HG03565 (cell line): Measurements from ENCODE around the gene PARG.
"Not testable (repeated sequence)": the region's sequence is repeated elsewhere in the genome, so short reads cannot be mapped to it uniquely, and the experiment has no call there.

Experiments used
- ATAC-seq: cut with Tn5 transposase; IDR thresholded peaks from one replicate; pipeline ENCODE4 v1.9.1; 2021; ENCODE audit warnings: mild to moderate bottlenecking, moderate library complexity; ENCODE audit not compliant: unreplicated experiment

The PARG gene

DNA sequence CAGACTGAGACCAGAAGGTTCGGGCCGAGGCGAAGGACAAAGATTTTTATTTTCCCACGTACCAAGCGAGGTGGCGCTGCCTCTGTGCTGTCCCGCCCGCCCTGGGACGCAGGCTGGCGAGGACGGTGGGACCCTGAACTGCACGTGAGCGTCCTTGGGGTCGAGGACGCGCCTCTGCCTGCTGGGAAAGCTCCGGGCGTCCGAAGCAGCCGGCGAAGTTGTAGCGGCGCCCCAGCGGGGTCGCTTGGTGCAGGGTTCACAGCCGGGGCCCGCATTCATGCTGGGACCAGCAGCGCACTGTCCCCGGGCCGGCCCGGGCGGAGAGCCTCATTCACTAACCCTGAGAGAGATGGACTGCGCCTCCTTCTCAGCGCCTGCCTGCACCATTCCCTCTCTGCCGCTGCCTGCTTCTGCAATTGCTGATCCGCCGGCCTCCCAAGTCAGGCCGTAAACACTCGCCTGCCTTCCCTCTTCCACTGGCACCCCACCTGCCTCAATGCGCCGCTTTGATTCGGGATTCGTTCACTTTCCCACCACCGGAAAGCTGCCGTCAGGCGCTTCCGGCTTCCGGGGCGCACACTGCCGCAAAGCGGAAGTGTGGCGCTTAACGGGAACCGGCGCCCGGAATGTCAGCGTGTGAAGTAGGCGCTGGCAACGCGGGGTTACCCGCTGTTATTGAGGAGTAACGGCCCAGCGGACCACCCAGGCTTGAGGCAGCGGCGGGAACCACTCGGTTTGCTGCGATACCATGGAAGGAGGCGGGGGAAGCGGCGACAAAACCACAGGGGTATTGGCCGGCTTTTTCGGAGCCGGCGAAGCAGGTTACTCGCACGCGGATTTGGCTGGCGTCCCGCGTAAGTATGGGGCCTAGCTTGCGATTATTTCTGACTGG lies at the start of gene PARG, which contains the start of gene TIMM23B:
Gene PARG (minus strand): TSS at position 581 of the 892 bp plus-strand sequence. CDS start 302 bp downstream, at position 279.
Gene TIMM23B (plus strand): TSS at position 607 of the 892 bp plus-strand sequence. CDS start 142 bp downstream, at position 749.
- ATAC-seq = peak; percentile 52

DNA sequence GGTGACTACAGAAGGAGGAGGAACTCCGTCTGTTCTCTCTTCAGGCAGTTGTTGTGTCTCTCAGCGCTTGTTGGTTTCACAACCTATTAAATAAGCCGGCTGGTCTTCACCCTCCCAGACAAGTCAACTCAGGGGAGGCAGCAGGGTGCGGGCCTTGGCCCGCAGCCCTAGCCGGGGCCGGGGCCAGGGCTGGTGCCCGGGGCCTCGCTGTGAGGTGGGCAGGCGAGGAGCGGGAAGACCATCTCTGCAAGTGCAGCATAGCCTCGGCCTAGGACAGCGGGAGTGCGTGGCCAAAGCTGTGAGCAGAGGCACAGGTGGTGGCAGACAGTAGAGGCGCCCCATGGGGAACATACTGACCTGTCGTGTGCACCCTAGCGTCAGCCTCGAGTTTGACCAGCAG lies 46.5 kb upstream of the PARG start, which contains the start of gene AGAP6:
Gene AGAP6 (plus strand): TSS at position 31 of the 400 bp plus-strand sequence. CDS start 310 bp downstream, at position 341.
- not testable (repeated sequence) for ATAC-seq

DNA sequence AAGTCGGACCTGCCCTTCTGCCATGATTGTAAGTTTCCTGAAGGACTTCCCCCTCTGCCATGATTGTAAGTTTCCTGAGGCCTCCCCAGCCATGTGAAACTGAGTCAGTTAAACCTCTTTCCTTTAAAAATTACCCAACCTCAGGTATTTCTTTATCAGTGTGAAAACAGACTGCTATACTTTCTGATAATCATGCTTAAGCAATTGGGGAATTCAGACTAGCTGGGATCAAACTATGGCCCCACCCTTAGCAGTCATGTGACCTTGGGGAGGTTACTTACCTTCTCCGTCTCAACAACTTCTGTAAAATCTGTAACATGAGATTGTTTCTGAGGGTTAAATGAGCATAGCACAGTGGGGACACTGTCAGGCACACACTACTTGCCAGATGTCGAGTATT lies 45.4 kb upstream of the PARG start:
- not testable (repeated sequence) for ATAC-seq

DNA sequence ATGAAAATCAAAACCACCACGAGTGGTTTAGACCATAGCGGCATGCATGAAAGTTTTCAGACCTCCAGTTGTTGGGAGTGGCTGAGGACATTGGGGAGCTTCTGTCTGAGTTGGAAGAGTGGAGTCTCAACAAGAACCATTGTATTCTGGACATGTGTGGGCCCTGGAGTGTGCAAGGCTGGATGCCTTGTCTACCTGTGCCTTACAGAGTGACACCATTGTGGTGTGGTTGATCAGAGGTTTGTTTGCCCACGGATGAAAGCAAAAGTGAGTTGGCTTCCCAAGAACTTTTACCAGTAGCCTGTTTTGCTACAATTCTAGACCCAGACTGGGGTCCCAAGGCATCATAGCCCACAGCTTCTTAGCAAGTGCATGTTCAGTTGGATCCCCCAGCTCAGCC lies 35.9 kb upstream of the PARG start:
- ATAC-seq = not testable (repeated sequence)

DNA sequence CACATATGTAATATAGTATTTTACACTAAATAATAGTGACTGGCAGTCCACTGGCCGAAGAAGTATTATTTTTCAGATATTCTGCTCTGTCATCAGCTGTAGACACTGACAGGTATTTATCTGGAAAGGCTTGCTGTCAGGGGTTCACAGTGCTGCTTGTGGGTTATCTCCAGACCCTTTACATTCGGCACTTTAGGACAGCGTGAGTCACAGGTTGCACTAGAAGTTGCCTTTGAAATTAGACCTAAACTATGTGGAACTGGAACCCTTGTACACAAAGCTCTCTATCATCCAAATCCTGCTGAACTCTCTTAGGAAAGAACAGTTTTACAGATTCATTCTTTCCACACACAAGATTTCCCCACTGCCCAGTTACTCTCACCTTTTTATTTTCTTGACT lies 30.3 kb upstream of the PARG start:
- ATAC-seq = not testable (repeated sequence)

DNA sequence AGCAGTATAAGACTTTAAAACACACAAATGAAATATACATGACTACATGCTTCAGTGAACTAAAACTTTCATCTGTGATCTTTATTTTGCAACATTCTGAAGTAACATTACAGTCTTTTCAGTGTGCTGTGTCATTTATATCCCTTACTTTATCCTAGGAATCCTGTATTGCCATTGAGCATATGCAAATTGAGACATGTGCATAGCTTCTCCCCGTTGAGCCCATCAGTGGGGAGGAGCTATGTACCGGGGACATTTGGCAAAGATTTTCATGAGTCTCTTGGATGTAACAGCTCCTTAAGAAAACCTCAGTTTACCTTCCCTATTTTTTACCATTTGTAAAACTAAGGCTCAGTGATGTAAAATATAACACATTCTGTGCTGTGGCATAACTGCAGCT lies 29.6 kb upstream of the PARG start:
- not testable (repeated sequence) for ATAC-seq

DNA sequence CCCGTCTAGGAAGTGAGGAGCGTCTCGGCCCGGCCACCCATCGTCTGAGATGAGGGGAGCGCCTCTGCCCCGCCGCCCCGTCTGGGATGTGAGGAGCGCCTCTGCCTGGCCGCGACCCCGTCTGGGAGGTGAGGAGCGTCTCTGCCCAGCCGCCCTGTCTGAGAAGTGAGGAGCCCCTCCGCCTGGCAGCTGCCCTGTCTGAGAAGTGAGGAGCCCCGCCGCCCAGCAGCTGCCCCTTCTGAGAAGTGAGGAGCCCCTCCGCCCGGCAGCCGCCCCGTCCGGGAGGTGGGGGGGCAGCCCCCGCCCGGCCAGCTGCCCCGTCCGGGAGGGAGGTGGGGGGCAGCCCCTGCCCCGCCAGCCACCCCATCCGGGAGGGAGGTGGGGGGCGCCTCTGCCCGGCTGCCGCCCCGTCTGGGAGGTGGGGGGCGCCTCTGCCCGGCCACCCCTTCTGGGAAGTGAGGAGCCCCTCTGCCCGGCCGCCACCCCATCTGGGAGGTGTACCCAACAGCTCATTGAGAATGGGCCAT lies 28.6 kb upstream of the PARG start:
- ATAC-seq = not testable (repeated sequence)

DNA sequence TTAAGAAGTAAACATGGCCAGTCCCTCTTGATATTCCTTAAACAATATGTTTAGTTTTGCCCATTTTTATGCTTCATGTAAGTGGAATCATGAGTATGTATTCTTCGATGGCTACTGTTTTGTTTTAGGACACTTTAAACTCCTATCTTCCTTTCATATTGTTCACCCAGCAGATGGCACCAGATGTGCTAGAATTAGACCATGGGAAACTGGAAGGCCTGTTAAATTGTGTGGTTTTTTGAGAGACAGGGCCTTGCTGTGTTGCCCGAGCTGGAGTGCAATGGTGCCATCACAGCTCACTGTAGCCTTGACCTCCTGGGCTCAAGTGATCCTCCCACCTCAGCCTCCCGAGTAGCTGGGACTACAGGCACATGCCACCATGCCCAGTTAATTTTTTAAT lies 11.3 kb upstream of the PARG start:
- not testable (repeated sequence) for ATAC-seq

DNA sequence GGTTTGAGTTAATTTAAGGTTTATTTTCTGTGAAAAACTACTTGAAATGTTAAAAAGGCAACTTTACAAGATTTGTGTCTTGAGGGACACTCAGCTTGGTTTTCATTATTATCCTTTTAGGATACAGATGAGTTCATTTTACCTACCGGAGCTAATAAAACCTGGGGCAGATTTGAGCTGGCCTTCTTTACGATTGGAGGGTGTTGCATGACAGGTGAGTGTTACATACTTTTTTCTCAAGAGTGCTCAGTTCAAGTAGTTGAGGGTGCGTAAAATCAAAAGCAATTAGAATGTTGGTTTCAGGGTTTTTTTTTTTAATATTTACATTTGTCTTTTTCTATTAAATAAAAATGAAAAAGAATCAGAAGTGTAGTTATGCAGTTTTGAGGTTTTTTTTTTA lies 10.2 kb upstream of the PARG start:
- not testable (repeated sequence) for ATAC-seq

DNA sequence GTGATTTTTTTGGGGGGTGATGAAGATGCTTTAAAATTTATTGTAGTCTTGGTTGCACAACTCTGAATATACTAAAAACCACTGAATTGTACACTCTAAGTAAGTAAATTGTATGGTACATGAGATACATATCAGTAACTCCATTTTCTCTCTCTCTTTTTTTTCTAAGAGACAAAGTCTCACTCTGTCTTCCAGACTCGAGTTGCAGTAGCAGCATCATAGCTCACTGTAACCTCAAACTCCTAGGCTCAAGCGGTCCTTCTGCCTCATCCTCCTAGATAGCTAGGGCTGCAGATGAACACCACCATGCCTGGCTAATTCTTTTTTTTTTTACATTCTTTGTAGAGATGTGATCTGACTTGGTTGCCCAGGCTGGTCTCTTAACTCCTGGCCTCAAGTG lies 6.9 kb upstream of the PARG start:
- not testable (repeated sequence) for ATAC-seq

DNA sequence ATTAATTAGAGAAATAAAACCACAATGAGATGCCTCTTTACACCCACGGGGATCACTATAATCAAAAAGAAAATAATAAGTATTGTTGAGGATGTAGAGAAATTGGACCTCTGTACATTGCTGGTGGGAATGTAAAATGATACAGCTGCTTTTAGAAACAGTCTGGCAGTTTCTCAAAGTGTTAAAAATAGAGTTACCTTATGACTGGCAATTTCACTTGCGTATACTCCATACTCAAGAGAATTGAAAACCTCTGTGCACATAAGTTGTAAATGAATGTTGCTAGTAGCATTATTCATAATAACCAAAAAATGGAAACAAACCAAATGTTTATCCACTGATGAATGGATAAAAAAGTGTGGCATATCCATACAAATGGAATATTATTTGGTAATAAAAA lies 6.3 kb upstream of the PARG start:
- ATAC-seq = peak; percentile 69

DNA sequence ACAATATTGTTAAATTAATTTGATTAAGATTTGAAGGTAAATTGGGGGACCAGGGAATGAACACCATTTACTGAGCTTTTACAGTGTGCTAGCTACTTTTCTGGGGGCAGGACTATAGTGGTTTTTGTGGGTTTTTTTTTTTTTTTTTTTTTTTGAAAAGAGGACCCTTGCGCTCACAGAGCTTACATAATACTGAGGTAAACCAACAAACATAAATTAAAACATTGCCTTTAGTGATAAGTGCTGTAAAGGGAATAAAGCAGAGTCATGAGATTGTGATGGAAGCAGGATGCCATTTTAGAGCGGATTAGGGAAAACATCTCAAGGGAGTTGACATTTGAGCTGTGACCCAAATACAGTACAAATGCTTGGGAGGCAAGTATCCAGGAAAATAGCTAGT lies 1.8 kb upstream of the PARG start:
- not testable (repeated sequence) for ATAC-seq

DNA sequence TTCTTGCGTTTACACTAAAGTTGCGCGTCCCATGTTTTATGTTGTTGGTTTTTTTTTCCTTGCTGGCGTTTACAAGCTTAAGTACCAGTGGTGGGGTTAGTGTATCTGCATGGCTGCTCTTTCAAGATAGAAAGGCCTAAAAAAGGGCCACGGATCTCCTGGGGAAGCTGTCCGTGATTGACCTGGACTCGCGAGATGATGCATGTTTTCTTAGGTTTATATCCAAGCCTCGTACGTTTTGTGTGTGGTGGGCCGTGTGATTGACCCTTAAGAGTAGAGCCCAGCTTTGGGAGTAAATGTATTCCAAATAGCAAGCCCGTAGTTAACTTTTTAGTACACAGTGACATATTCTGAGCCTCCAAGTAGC lies 495 bp upstream of the PARG start:
- ATAC-seq = peak; percentile 6

DNA sequence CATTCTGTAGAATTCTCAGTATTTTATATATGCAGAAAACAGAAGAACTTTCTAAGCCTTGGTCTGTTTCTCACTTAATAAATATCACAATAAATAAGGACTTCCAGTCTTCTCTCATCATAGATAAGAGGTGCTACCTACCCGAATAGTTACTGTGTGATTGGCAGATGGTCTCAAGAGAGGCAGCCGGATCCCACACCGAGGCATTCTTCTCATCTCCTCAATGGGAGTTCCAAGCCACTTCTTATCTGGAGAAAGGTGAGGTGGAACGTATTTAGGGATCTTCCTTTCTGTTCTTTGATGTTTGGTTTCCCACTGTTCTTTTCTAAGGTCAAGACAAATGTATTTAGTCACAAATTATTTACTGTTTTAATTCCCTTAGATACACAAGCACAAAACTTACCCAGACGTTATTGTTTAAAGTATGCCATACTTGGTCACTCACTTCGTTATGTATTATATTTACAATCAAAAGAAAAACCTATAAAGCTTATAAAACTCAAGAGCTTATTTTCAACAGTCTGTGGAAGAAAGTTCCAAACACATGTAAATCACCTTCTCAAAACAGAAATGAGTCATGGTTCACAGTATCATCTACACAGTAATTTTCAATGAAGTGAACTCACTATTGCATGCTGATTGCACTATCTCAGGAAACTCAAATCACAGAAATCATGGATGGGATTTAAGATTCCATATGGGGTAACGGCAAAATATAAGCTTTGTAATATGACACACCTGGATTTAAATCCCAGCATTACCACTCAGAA lies 9.7 kb downstream of the PARG start:
- not testable (repeated sequence) for ATAC-seq

DNA sequence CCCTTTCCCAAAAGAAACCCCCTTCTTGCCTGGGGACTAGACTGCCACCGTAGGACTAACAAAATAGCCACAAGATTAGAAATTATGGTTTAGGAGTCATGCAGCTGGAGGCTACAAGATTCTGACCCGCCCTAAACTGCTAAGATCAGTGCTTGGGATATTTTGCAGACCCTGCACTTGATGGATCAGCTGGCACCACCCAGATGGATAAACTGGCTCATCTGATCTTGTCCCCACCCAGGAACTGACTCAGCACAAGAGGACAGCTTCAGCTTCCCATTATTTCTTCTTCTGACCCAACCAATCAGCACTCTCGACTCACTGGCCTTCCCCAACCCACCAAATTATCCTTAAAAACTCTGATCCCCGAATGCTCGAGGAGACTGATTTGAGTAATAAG lies 10.6 kb downstream of the PARG start:
- ATAC-seq = not testable (repeated sequence)

DNA sequence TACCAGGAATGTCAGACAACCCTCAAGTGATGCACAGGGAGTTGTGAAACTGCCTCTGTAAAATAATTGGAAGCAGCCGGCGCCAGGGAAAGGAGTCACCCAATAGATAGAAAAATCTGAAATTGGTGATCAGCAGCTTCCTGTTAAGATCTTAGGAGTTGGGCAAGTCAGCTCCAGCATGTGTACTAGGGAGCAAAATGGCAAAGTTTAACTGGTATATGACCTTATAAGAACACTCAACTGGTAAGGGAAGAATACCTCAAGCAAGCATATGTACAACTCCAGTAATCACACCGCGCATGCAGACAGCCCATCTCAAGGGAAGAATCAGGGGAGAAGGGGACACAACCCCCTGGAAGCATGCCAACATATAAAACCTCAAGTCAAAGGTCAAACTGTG lies 18.3 kb downstream of the PARG start:
- ATAC-seq = not testable (repeated sequence)

DNA sequence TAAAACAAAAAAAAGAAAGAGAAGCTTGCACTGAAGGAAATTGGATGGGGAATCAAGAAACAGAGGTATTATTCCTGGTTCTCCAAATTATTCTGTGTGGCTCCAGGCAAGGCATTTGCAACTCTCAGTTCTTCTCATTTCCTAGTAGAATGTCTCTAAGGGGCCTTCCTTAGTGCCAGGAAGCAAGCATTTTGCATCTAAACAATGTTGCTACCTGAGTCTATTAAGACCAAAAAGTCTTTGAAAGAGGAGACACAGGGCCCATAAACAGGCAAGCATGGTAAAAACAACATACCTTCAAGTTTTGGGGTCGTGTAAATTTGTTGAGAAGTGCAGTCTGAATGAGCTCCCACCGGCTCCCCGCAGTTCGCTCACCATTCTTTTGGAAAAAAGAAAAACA lies 19.8 kb downstream of the PARG start:
- ATAC-seq = not testable (repeated sequence)

DNA sequence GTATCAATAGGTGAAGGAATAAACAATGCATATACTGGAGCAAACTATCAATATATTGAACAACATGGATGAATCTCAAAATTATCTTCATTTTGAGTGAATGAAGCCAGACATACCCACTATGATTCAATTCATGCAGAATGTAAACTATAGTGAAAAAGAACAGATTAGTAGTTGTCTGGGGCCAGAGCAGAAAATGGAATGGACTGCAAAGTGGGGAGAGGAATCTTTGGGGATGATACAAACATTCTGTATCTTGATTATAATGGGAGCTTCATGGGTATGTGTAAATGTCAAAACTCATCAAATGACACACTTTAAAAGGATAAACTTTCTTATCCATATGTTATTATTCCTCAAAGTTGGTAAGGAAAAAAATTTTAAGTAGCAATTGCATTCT lies 23.9 kb downstream of the PARG start:
- ATAC-seq = not testable (repeated sequence)

DNA sequence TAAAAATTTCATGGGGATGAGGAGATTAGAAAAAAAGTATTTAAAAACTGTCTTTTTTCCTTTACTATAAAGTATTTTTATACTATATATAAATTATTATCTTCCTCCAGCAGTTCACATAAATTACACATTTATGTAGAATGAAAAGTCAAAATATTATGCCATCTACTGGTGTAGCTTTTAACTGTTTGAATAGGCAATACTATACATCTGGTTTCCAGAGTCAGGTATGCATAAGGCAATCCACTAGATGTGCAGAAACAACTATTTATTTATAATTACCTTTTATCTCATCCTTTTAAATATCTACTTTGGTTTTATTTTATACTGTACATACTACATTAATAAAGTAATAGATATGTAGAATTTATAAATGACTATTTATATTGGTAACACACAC lies 25.4 kb downstream of the PARG start:
- ATAC-seq = not testable (repeated sequence)

DNA sequence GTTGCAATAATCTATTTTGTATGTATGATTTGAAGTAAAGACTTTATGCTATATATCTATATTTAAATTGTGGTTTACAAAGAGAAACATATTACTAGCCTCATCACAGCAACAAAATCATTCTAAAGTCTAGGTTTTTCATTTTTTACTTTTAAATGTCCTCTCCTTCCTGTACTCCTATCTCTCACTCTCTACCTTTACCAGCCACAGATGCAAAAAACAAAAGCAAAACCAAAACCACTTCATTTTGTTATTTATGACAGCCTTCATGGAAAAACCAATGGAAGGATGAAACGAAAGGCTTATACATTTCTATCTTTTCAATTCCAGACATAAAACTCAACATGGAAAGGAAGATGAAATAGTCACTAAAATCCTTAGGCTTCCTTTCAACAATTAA lies 31.5 kb downstream of the PARG start:
- not testable (repeated sequence) for ATAC-seq
